Vagina (tissue), 2 donors: ENCODE data around the gene ADIG. TPM values are rescaled to one million over a fixed set of nuclear protein-coding genes. Genes with fewer than 3 reads are reported as not detected.

Experiments
- DNase-seq, 2 donors: peaks; one replicate each; pipeline ENCODE4 v3.0.0-alpha.2; 2017; ENCODE audit errors: extremely low spot score in 2 of 2
- H3K27ac ChIP-seq: fragments of 200-600 bp; sonication (generic); one replicate; pipeline ENCODE4 v1.5.1; 2019
- H3K27me3 ChIP-seq: fragments of 200-600 bp; sonication (generic); one replicate; pipeline ENCODE4 v1.5.1; 2019
- H3K36me3 ChIP-seq, 2 donors: fragments of 200-600 bp; sonication (generic); one replicate each; pipeline ENCODE4 v1.5.1; 2017 to 2019
- H3K4me1 ChIP-seq: fragments of 200-600 bp; sonication (generic); one replicate; pipeline ENCODE4 v1.5.1; 2019
- H3K4me3 ChIP-seq, 2 donors: fragments of 200-600 bp; sonication (generic); 1 replicate in 1 of 2; 2 replicates in 1 of 2; pipeline ENCODE4 v1.5.1; 2016 to 2019
- H3K9me3 ChIP-seq: fragments of 200-600 bp; sonication (generic); one replicate; pipeline ENCODE4 v1.5.1; 2019
- POLR2A ChIP-seq, 2 donors: fragments of 450-650 bp; IDR thresholded peaks; one replicate each; pipeline ENCODE4 v1.6.1; 2017; ENCODE audit warnings: antibody characterized with exemption in 2 of 2, mild to moderate bottlenecking in 2 of 2, moderate library complexity in 2 of 2
- POLR2AphosphoS5 ChIP-seq, 2 donors: sonication (generic); formaldehyde crosslinking; IDR thresholded peaks; one replicate each; pipeline ENCODE4 v1.9.0; 2017; ENCODE audit warnings: antibody characterized with exemption in 2 of 2, mild to moderate bottlenecking in 2 of 2, low read depth in 1 of 2; ENCODE audit not compliant: insufficient read depth in 1 of 2
- intact Hi-C: fragments of 100-400 bp; cut with DNase I; formaldehyde crosslinking; loops from one replicate; pipeline ENCODE4 v1.15.1; 2023
- total RNA-seq: library from RNA; depleted of rRNA; stranded (reverse); fragments of >200 nt; gene quantifications from one replicate; pipeline ENCODE4 v1.2.3, GENCODE V29; 2016
- TF ChIP-seq, protein P1 (sequence below), 3 experiments: fragments of 450-650 bp in 2 of 3; fragments of 200-600 bp in 1 of 3; sonication (generic) in 1 of 3; IDR thresholded peaks; one replicate each; pipeline ENCODE4 v1.5.1; 2017 to 2019; ENCODE audit warnings: antibody characterized with exemption in 3 of 3, mild to moderate bottlenecking in 2 of 3, moderate library complexity in 2 of 3

The ADIG gene
- total RNA-seq, 1 donor from 2014 or later, result not detected

DNA sequence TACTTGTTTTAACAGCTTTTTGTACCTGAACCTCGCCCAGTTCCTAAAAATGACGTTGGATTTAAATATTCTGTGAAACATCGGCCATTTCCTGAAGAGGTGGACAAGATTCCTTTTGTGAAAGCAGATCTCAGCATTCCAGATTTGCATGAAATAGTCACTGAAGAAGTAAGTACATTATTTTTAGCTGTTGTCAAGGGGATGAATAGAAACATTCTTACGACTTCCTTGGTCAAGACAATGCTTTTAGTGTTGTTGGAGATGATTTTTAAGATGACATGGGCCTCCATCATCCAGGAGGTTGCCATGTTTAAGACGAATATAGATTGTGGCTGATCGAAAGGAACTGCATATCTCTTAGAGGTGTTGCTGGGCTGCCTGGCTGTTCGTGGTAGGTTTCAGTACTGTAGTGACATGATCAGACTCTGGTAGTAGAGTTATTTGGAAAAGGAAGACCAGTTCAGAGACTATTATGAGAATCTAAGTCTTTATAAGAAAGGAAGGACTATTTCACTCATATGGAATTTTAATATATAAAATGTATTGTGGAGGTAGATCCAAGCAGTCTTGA, 29.9 kb upstream of the ADIG start:
- no peak overlapping the region for H3K4me3 ChIP-seq
- no peak for DNase-seq
- no peaks in the 10 kb centered on the region for H3K4me1 ChIP-seq
- H3K27me3 ChIP-seq, result no peaks in the 10 kb centered on the region
- no peaks in the 10 kb centered on the region for H3K9me3 ChIP-seq
- intact Hi-C loops, result no loop called here
- TF ChIP-seq POLR2A (IDR thresholded peaks at IDR 0.05), result no peak
- no peak for TF ChIP-seq POLR2AphosphoS5 (IDR thresholded peaks at IDR 0.05; ENCODE audit: insufficient read depth in 1 of 2, low read depth in 1 of 2)
- TF ChIP-seq, protein P1, sequence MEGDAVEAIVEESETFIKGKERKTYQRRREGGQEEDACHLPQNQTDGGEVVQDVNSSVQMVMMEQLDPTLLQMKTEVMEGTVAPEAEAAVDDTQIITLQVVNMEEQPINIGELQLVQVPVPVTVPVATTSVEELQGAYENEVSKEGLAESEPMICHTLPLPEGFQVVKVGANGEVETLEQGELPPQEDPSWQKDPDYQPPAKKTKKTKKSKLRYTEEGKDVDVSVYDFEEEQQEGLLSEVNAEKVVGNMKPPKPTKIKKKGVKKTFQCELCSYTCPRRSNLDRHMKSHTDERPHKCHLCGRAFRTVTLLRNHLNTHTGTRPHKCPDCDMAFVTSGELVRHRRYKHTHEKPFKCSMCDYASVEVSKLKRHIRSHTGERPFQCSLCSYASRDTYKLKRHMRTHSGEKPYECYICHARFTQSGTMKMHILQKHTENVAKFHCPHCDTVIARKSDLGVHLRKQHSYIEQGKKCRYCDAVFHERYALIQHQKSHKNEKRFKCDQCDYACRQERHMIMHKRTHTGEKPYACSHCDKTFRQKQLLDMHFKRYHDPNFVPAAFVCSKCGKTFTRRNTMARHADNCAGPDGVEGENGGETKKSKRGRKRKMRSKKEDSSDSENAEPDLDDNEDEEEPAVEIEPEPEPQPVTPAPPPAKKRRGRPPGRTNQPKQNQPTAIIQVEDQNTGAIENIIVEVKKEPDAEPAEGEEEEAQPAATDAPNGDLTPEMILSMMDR (IDR thresholded peaks at IDR 0.05), result no peak
- H3K27ac ChIP-seq, result no peak overlapping the region
- peaks cover 0 to 95% of the 10 kb centered on the region in 2 donors for H3K36me3 ChIP-seq

DNA sequence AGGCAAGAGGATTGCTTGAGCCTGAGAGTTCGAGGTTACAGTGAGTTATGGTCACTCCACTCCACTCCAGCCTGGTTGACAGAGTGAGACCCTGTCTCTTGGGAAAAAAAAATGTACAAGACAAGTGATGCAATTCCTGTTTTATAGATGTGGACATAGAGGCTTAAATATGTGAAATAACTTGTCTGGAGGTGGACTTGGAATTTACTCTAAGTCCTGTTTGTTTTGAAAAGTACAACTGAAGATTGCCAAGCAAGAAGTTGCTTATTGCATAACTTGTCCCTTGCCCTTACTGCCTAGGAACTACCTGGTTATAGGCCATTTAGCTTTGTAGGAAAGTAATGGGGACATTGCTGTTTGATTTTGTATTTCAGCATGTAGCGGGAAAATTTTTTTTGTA, 26.0 kb upstream of the ADIG start:
- no peaks in the 10 kb centered on the region for H3K4me1 ChIP-seq
- no peaks in the 10 kb centered on the region for H3K27me3 ChIP-seq
- H3K36me3 ChIP-seq, result peaks cover 0 to 84% of the 10 kb centered on the region in 2 donors
- H3K4me3 ChIP-seq, result no peak overlapping the region
- no peaks in the 10 kb centered on the region for H3K9me3 ChIP-seq
- H3K27ac ChIP-seq, result no peak overlapping the region
- no peak for DNase-seq
- intact Hi-C loops, result no loop called here
- no peak for TF ChIP-seq POLR2AphosphoS5 (IDR thresholded peaks at IDR 0.05; ENCODE audit: insufficient read depth in 1 of 2, low read depth in 1 of 2)
- no peak for TF ChIP-seq POLR2A (IDR thresholded peaks at IDR 0.05)
- TF ChIP-seq, protein P1 (IDR thresholded peaks at IDR 0.05), result no peak

DNA sequence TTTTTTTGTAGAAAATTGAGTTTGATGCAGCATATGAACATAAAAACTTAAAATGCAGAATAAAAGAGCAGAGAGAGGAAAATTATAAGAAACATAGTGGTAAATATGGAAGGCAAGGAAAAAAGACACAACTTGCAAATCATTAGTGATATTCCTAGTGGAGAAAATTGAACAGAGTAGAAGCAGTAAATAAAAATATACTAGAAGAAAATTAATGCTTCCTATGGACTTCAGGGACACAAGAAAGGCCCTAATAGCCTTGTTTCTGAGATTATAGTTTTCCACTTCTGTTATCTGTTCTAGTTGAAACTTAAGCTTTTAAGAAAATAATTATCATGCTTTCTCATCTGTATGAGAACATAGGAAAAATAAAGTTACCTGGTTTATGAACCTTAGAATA, 25.6 kb upstream of the ADIG start:
- Histone ChIP-seq H3K36me3 (peaks cover 0 to 84% of the 10 kb centered on the region in 2 donors), H3K9me3 (no peaks in the 10 kb centered on the region), H3K27ac (no peak overlapping the region), H3K4me1 (no peaks in the 10 kb centered on the region), H3K4me3 (no peak overlapping the region), H3K27me3 (no peaks in the 10 kb centered on the region)
- intact Hi-C loops, result no loop called here
- DNase-seq, result no peak
- TF ChIP-seq POLR2A (IDR thresholded peaks at IDR 0.05) (no peak), POLR2AphosphoS5 (IDR thresholded peaks at IDR 0.05; ENCODE audit: insufficient read depth in 1 of 2, low read depth in 1 of 2) (no peak)
- TF ChIP-seq, protein P1 (IDR thresholded peaks at IDR 0.05), result no peak

DNA sequence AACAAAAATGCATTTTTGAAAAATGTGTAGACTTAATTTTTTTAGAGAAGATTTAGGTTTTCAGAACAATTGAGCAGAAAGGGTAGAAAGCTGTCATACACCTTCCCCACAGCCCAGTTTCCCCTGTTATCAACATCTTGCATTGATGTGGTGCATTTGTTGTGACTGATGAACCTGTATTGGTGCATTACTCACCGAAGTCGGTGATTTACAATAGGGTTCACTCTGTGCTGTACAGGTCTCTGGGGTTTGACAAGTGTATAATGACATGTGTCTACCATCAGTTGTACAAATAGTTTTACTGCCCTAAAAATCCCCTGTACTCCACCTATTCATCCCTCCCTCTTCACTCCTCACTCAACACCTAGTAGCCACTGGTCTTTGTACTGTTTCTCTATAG, 23.8 kb upstream of the ADIG start:
- Histone ChIP-seq H3K27ac (no peak overlapping the region), H3K4me3 (no peak overlapping the region), H3K4me1 (no peaks in the 10 kb centered on the region), H3K36me3 (peaks cover 0 to 73% of the 10 kb centered on the region in 2 donors), H3K9me3 (no peaks in the 10 kb centered on the region), H3K27me3 (no peaks in the 10 kb centered on the region)
- TF ChIP-seq, protein P1 (IDR thresholded peaks at IDR 0.05), result no peak
- TF ChIP-seq POLR2AphosphoS5 (IDR thresholded peaks at IDR 0.05; ENCODE audit: insufficient read depth in 1 of 2, low read depth in 1 of 2) (no peak), POLR2A (IDR thresholded peaks at IDR 0.05) (no peak)
- DNase-seq, result no peak
- intact Hi-C loops, result no loop called here

DNA sequence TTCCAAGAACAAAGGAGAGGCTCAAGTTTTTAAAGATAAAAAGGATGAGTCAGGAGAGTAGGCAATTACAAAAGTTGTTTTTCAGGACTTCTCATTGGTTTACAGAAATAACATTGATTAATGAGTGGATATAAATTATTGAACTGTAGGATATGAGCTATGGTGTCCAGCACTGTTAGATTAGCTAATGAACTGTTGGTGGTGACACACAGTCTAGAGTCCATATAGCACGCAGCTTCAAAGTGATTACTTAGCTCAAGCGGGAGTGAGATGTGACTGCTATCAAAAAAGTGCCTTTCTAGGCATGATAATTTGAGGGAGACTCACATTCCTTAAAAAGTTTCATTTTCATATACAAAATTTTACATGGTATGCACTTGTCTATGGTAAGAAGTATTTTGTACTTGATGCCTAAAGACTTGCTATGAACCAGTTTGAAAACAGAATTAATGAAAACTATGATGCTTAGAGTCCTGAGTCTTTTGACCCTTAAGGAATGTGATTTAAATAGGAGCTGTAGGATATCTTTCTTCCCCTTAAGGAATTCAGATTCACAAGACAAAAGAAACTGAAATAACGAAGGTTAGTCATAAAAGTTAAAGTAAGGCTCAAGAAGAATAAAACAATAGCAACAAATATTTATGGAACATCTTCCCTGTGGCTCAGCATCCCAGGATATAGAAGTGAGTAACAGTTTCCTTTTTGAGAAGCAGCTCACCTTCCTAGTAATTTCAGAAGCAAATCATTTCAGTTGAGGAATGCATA, 22.2 kb upstream of the ADIG start:
- intact Hi-C loops, result no loop called here
- DNase-seq, result no peak
- TF ChIP-seq, protein P1 (IDR thresholded peaks at IDR 0.05), result no peak
- TF ChIP-seq POLR2AphosphoS5 (IDR thresholded peaks at IDR 0.05; ENCODE audit: insufficient read depth in 1 of 2, low read depth in 1 of 2) (no peak), POLR2A (IDR thresholded peaks at IDR 0.05) (no peak)
- no peaks in the 10 kb centered on the region for H3K27me3 ChIP-seq
- H3K27ac ChIP-seq, result no peak overlapping the region
- H3K4me1 ChIP-seq, result no peaks in the 10 kb centered on the region
- no peak overlapping the region for H3K4me3 ChIP-seq
- H3K36me3 ChIP-seq, result peaks cover 0 to 64% of the 10 kb centered on the region in 2 donors
- H3K9me3 ChIP-seq, result no peaks in the 10 kb centered on the region
